Loucy (cell line): Measurements from ENCODE around the gene MAT2B.

ENCODE experiments used
- H2AFZ ChIP-seq: fragments of 200-600 bp; sonication (generic); 2 replicates; pipeline ENCODE4 v1.6.0; 2016; ENCODE audit warnings: antibody characterized with exemption, mild to moderate bottlenecking, low read length, moderate library complexity
- H3F3A ChIP-seq: fragments of 200-600 bp; 2 replicates; pipeline ENCODE4 v1.6.0; 2016; ENCODE audit warnings: antibody characterized with exemption, low read depth, mild to moderate bottlenecking
- H3K27me3 ChIP-seq: fragments of 200-600 bp; sonication (generic); 2 replicates; pipeline ENCODE4 v1.6.1; 2014; ENCODE audit warnings: low read length, mild to moderate bottlenecking; ENCODE audit not compliant: insufficient read depth, poor library complexity, severe bottlenecking
- H3K36me3 ChIP-seq: fragments of 200-600 bp; sonication (generic); 2 replicates; pipeline ENCODE4 v1.6.1; 2016; ENCODE audit warnings: low read length; ENCODE audit not compliant: insufficient read depth
- H3K4me1 ChIP-seq: fragments of 200-600 bp; sonication (generic); 2 replicates; pipeline ENCODE4 v1.5.1; 2014; ENCODE audit warnings: low read length, mild to moderate bottlenecking; ENCODE audit not compliant: insufficient read depth, poor library complexity, severe bottlenecking
- H3K4me2 ChIP-seq: fragments of 200-600 bp; sonication (generic); 2 replicates; pipeline ENCODE4 v1.6.0; 2014; ENCODE audit warnings: antibody characterized with exemption, low read length, low read depth, mild to moderate bottlenecking; ENCODE audit not compliant: poor library complexity, severe bottlenecking
- H3K4me3 ChIP-seq: fragments of 200-600 bp; sonication (generic); 2 replicates; pipeline ENCODE4 v1.5.1; 2014; ENCODE audit warnings: low read length, mild to moderate bottlenecking, mixed read lengths; ENCODE audit not compliant: poor library complexity, severe bottlenecking
- H3K79me2 ChIP-seq: fragments of 200-600 bp; sonication (generic); 2 replicates; pipeline ENCODE4 v1.6.1; 2014; ENCODE audit warnings: low read length; ENCODE audit not compliant: insufficient read depth
- H3K9ac ChIP-seq: fragments of 200-600 bp; sonication (generic); 2 replicates; pipeline ENCODE4 v1.6.0; 2014; ENCODE audit warnings: mild to moderate bottlenecking, low read depth, low read length, moderate library complexity; ENCODE audit not compliant: poor library complexity, severe bottlenecking
- H3K9me2 ChIP-seq: fragments of 200-600 bp; sonication (generic); replicated peaks from 2 replicates; pipeline ENCODE4 v1.6.1; 2016; ENCODE audit warnings: low read depth, low read length, mixed read lengths
- H3K9me3 ChIP-seq: fragments of 200-600 bp; sonication (generic); 2 replicates; pipeline ENCODE4 v1.6.1; 2014; ENCODE audit warnings: mild to moderate bottlenecking, antibody characterized with exemption, low read length, low read depth; ENCODE audit not compliant: insufficient read depth
- H4K20me1 ChIP-seq: fragments of 200-600 bp; sonication (generic); 2 replicates; pipeline ENCODE4 v1.6.0; 2014; ENCODE audit warnings: antibody characterized with exemption, low read length, mild to moderate bottlenecking; ENCODE audit not compliant: insufficient read depth, poor library complexity, severe bottlenecking
- EZH2phosphoT487 ChIP-seq: fragments of 200-600 bp; IDR thresholded peaks from 2 replicates; pipeline ENCODE4 v1.6.1; 2018; ENCODE audit warnings: antibody characterized with exemption, mild to moderate bottlenecking, moderate library complexity, borderline replicate concordance
- TF ChIP-seq, protein P1 (sequence below): fragments of 200-600 bp; sonication (generic); conservative IDR thresholded peaks from 2 replicates; pipeline ENCODE4 v1.5.1; 2014; ENCODE audit warnings: mild to moderate bottlenecking, antibody characterized with exemption, low read length

MAT2B gene

DNA sequence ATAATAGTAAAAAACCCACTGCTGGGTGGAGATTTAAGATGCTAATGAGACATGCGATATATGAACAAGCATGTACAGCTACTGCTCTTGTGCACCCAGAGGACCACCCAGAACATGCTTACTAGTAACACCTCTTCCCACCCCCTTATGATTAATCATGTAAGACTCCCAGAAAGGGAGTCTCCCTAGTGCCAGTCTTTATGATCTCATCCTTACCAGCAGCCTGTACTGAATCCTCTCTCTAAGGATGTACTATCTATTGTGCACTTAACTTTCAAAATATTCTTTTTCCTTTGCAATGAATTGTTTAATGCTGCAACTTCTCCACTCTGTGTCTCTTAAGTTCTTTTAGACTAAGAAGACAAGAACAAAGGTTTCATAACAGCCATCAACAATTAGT lies 9.1 kb upstream of the MAT2B start:
- H3K4me3 ChIP-seq = no peak overlapping the region

DNA sequence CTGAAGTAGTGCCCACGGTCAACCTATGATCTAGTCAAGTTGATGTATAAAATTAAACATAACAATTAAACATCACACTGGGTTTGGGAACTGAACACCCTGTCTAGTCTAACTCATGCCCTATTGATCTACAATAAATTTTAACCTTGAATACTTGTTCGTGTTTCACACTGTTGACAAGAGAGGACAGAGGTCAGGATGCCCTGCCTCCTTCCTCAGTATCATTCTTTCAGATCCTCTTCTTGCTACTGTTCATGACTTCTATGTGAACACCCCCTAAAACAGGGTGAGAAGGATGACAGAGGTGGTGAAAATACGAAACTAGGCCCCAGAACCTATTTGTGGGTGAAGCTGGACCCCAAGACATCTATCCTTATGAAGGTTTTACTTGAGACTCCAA lies 8.1 kb upstream of the MAT2B start:
- Histone ChIP-seq H3K4me2 (no peak overlapping the region), H2AFZ (no peak overlapping the region), H3K27me3 (no peaks in the 10 kb centered on the region)

More for the DNA sequence above, 9.1 kb upstream of the MAT2B start:
- Histone ChIP-seq H3K9me3 (no peaks in the 10 kb centered on the region), H3K4me2 (no peak overlapping the region), H3K4me1 (no peaks in the 10 kb centered on the region), H3K27me3 (no peaks in the 10 kb centered on the region), H3F3A (no peaks in the 10 kb centered on the region), H4K20me1 (no peaks in the 10 kb centered on the region), H3K9ac (no peak overlapping the region), H3K79me2 (no peaks in the 10 kb centered on the region), H3K36me3 (peaks cover 14% of the 10 kb centered on the region; the same call in 1 of the 2 replicates), H2AFZ (no peak overlapping the region), H3K9me2 (no peaks in the 10 kb centered on the region)
- TF ChIP-seq EZH2phosphoT487 = no peak
- TF ChIP-seq, protein P1, sequence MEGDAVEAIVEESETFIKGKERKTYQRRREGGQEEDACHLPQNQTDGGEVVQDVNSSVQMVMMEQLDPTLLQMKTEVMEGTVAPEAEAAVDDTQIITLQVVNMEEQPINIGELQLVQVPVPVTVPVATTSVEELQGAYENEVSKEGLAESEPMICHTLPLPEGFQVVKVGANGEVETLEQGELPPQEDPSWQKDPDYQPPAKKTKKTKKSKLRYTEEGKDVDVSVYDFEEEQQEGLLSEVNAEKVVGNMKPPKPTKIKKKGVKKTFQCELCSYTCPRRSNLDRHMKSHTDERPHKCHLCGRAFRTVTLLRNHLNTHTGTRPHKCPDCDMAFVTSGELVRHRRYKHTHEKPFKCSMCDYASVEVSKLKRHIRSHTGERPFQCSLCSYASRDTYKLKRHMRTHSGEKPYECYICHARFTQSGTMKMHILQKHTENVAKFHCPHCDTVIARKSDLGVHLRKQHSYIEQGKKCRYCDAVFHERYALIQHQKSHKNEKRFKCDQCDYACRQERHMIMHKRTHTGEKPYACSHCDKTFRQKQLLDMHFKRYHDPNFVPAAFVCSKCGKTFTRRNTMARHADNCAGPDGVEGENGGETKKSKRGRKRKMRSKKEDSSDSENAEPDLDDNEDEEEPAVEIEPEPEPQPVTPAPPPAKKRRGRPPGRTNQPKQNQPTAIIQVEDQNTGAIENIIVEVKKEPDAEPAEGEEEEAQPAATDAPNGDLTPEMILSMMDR = no peak

DNA sequence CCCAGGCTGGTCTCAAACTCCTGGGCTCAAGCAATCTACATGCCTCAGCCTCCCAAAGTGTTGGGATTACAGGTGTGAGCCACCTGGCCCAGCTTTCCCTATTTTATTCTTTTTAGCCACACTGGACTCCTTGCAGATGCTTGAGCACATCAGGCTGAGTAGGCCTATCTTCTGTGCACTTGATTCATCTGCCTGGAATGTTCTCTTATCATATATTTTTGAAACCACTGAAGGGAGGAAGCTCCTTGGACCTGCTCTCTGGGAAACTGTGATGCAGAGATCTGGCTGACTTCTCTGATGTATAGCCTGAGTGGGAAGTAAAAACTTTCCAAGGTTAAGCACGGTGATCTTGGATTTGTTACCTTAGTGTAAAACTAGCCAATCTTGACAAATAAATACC lies 6.5 kb upstream of the MAT2B start:
- no peak overlapping the region for H2AFZ ChIP-seq
- H3K4me1 ChIP-seq = no peaks in the 10 kb centered on the region
- H3F3A ChIP-seq = no peaks in the 10 kb centered on the region
- no peaks in the 10 kb centered on the region for H3K27me3 ChIP-seq
- H4K20me1 ChIP-seq = no peaks in the 10 kb centered on the region
- no peaks in the 10 kb centered on the region for H3K36me3 ChIP-seq
- H3K4me2 ChIP-seq = no peak overlapping the region
- H3K9me2 ChIP-seq = no peaks in the 10 kb centered on the region
- no peaks in the 10 kb centered on the region for H3K9me3 ChIP-seq
- peaks cover 4% of the 10 kb centered on the region for H3K79me2 ChIP-seq
- H3K9ac ChIP-seq = no peak overlapping the region
- no peak overlapping the region for H3K4me3 ChIP-seq
- TF ChIP-seq EZH2phosphoT487 = no peak
- TF ChIP-seq, protein P1 = no peak

More for the DNA sequence above, 8.1 kb upstream of the MAT2B start:
- Histone ChIP-seq H3K79me2 (no peaks in the 10 kb centered on the region), H3K4me1 (no peaks in the 10 kb centered on the region), H3K9ac (no peak overlapping the region), H3K9me2 (no peaks in the 10 kb centered on the region), H4K20me1 (no peaks in the 10 kb centered on the region), H3K4me3 (no peak overlapping the region), H3F3A (no peaks in the 10 kb centered on the region), H3K36me3 (peaks cover 7% of the 10 kb centered on the region; the same call in 1 of the 2 replicates), H3K9me3 (no peaks in the 10 kb centered on the region)
- TF ChIP-seq EZH2phosphoT487 = no peak
- TF ChIP-seq, protein P1 = no peak
